ENCODE data around the gene NOS3.

Gene NOS3

DNA sequence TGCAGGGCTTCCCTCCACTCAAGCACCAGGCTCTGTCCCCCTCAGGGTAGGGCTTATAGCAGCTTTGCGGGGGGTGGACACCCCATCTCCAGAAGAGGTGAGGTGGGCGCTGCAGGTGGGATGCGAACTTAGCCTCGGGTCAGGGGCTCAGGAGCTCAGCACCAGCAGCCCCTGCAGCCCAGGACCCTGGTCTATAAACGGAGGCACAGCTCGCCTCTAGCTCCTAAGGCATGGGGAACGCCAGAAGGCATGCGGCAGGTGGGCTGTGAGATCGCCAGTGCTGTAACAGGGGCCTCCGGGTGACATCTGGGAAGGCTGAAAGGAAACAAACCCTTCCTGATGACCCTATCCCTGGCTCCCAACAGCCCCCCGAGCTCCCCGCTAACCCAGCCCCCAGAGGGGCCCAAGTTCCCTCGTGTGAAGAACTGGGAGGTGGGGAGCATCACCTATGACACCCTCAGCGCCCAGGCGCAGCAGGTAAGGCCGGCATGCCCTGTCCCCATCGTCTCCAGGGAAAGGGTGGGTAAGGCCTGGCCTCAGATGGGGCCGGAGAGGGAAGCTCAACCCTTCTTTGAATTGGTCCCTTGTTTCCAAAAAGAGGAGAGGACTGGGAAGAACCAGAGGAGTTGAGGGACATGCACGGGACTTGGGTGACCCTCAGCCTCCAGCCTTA, 4.2 kb downstream of the NOS3 start:
- H3K4me3 ChIP-seq (ENCODE audit: low read depth, low read length), result no peak overlapping the region
- no peak for DNase-seq (ENCODE audit: low read depth)
- TF ChIP-seq, protein P1, sequence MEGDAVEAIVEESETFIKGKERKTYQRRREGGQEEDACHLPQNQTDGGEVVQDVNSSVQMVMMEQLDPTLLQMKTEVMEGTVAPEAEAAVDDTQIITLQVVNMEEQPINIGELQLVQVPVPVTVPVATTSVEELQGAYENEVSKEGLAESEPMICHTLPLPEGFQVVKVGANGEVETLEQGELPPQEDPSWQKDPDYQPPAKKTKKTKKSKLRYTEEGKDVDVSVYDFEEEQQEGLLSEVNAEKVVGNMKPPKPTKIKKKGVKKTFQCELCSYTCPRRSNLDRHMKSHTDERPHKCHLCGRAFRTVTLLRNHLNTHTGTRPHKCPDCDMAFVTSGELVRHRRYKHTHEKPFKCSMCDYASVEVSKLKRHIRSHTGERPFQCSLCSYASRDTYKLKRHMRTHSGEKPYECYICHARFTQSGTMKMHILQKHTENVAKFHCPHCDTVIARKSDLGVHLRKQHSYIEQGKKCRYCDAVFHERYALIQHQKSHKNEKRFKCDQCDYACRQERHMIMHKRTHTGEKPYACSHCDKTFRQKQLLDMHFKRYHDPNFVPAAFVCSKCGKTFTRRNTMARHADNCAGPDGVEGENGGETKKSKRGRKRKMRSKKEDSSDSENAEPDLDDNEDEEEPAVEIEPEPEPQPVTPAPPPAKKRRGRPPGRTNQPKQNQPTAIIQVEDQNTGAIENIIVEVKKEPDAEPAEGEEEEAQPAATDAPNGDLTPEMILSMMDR (IDR thresholded peaks at IDR 0.05; ENCODE audit: control insufficient read depth, extremely low read depth, insufficient read depth), result no peak

DNA sequence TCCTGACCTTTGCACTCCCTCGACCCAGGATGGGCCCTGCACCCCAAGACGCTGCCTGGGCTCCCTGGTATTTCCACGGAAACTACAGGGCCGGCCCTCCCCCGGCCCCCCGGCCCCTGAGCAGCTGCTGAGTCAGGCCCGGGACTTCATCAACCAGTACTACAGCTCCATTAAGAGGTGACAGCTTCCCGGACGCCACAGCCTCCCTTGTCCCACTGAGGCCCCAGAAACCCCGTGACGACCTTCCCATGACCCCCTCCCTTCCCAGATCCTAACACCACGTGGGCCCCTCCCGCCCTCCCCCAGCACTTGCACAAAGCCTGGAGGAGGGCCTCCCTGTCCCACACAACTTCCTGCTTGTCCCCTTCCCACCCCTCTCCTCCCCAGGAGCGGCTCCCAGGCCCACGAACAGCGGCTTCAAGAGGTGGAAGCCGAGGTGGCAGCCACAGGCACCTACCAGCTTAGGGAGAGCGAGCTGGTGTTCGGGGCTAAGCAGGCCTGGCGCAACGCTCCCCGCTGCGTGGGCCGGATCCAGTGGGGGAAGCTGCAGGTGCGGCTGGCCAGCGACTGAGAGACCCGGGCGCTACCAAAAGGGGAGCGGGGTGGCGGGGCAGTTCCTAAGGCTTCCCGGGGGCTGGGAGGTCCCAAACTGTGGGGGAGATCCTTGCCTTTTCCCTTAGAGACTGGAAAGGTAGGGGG, 5.7 kb downstream of the NOS3 start:
- DNase-seq (ENCODE audit: low read depth), result no peak
- TF ChIP-seq, protein P1 (IDR thresholded peaks at IDR 0.05; ENCODE audit: control insufficient read depth, extremely low read depth, insufficient read depth), result no peak
- no peak overlapping the region for H3K4me3 ChIP-seq (ENCODE audit: low read depth, low read length)

DNA sequence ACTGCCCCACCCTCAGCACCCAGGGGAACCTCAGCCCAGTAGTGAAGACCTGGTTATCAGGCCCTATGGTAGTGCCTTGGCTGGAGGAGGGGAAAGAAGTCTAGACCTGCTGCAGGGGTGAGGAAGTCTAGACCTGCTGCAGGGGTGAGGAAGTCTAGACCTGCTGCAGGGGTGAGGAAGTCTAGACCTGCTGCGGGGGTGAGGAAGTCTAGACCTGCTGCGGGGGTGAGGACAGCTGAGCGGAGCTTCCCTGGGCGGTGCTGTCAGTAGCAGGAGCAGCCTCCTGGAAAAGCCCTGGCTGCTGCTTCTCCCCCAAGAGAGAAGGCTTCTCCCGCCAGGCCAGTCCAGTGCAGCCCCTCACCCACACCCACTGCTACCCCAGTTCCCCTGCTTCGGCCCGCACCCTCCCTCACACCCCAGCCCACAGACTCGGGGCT, 6.3 kb downstream of the NOS3 start:
- TF ChIP-seq, protein P1 (IDR thresholded peaks at IDR 0.05; ENCODE audit: control insufficient read depth, extremely low read depth, insufficient read depth), result no peak
- no peak for DNase-seq (ENCODE audit: low read depth)
- no peak overlapping the region for H3K4me3 ChIP-seq (ENCODE audit: low read depth, low read length)

DNA sequence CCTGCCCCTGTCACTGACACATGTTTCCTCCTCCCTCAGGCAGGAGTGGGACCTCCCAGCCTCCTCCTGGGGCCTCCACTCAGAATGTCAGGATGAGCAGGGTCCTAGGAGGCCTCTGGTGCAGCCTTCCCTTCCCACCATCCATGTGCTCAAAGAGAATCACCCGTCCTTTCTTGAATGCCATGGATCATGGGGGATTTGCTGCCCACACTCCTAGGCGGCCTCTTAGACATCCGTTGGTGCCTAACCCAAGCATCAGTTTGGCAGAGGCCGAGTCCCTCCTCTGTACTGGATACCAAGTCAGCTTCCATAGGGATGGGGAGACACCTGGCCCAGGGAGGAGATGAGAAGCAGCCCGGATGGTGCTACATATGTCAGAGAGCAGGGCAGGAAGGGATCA, 7.0 kb downstream of the NOS3 start:
- TF ChIP-seq, protein P1 (IDR thresholded peaks at IDR 0.05; ENCODE audit: control insufficient read depth, extremely low read depth, insufficient read depth), result no peak
- DNase-seq (ENCODE audit: low read depth), result no peak
- H3K4me3 ChIP-seq (ENCODE audit: low read depth, low read length), result no peak overlapping the region

DNA sequence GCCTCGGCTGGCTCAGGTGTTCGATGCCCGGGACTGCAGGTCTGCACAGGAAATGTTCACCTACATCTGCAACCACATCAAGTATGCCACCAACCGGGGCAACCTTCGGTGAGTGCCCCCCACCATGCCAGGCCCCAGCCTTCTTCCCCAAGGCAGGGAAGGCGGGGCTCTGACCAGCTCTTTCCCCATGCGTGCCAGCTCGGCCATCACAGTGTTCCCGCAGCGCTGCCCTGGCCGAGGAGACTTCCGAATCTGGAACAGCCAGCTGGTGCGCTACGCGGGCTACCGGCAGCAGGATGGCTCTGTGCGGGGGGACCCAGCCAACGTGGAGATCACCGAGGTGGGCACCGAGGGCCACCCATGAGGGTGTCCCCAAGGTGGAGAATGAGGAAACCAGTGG, 7.5 kb downstream of the NOS3 start:
- TF ChIP-seq, protein P1 (IDR thresholded peaks at IDR 0.05; ENCODE audit: control insufficient read depth, extremely low read depth, insufficient read depth), result no peak
- DNase-seq (ENCODE audit: low read depth), result no peak
- H3K4me3 ChIP-seq (ENCODE audit: low read depth, low read length), result no peak overlapping the region

DNA sequence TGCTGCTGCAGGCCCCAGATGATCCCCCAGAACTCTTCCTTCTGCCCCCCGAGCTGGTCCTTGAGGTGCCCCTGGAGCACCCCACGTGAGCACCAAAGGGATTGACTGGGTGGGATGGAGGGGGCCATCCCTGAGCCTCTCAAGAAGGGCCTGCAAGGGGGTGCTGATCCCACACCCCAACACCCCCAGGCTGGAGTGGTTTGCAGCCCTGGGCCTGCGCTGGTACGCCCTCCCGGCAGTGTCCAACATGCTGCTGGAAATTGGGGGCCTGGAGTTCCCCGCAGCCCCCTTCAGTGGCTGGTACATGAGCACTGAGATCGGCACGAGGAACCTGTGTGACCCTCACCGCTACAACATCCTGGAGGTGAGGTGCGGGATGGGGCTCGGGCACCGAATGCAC, 8.2 kb downstream of the NOS3 start:
- TF ChIP-seq, protein P1 (IDR thresholded peaks at IDR 0.05; ENCODE audit: control insufficient read depth, extremely low read depth, insufficient read depth), result no peak
- H3K4me3 ChIP-seq (ENCODE audit: low read depth, low read length), result no peak overlapping the region

More for the DNA sequence above, 8.2 kb downstream of the NOS3 start:
- DNase-seq (ENCODE audit: low read depth), result no peak
